Aorta (tissue), 5 donors: ENCODE measurements around the gene SLC6A1. TPM values are rescaled to one million over a fixed set of nuclear protein-coding genes. Genes with fewer than 3 reads are reported as not detected.

Experiments used
- ATAC-seq: fragments of 200-7000 bp; cut with Tn5 transposase; one replicate; pipeline ENCODE4 v1.9.1; 2022; ENCODE audit warnings: moderate library complexity; ENCODE audit not compliant: low FRiP score
- DNase-seq, 2 donors: peaks; one replicate each; pipeline ENCODE4 v3.0.0-alpha.2; 2020
- H3K27ac ChIP-seq, 2 donors: one replicate each; pipeline ENCODE4 v1.5.1; 2013; ENCODE audit warnings: low read length in 2 of 2, mild to moderate bottlenecking in 2 of 2, moderate library complexity in 2 of 2, control low read depth in 1 of 2, inconsistent platforms in 1 of 2, low read depth in 1 of 2
- H3K27me3 ChIP-seq, 2 donors: one replicate each; pipeline ENCODE4 v1.6.1; 2013; ENCODE audit warnings: control low read depth in 1 of 2, low read length in 1 of 2, mild to moderate bottlenecking in 1 of 2, moderate library complexity in 1 of 2; ENCODE audit not compliant: insufficient read depth in 2 of 2, control insufficient read depth in 1 of 2
- H3K36me3 ChIP-seq, 2 donors: one replicate each; pipeline ENCODE4 v1.6.1; 2013; ENCODE audit warnings: control low read depth in 1 of 2, low read length in 1 of 2, mild to moderate bottlenecking in 1 of 2; ENCODE audit not compliant: insufficient read depth in 2 of 2, control insufficient read depth in 1 of 2
- H3K4me1 ChIP-seq, 2 donors: one replicate each; pipeline ENCODE4 v1.6.1; 2013; ENCODE audit warnings: low read length in 2 of 2, control low read depth in 1 of 2, mild to moderate bottlenecking in 1 of 2, moderate library complexity in 1 of 2; ENCODE audit not compliant: insufficient read depth in 2 of 2, control insufficient read depth in 1 of 2
- H3K4me3 ChIP-seq, 2 donors: one replicate each; pipeline ENCODE4 v1.5.1; 2013; ENCODE audit warnings: low read length in 2 of 2, control low read depth in 1 of 2, mild to moderate bottlenecking in 1 of 2
- H3K9me3 ChIP-seq: one replicate; pipeline ENCODE4 v1.6.1; 2013; ENCODE audit warnings: mild to moderate bottlenecking, low read length; ENCODE audit not compliant: control insufficient read depth
- WGBS, 2 donors: extraction: QIAGEN DNeasy Blood & Tissue Kit; methylation state at CpG; one replicate each; pipeline ENCODE4 v1.1.7; 2013; 5-methylcytosine and 5-hydroxymethylcytosine counted together
- intact Hi-C, 2 donors: fragments of 100-400 bp; cut with DNase I; formaldehyde crosslinking; loops; one replicate each; pipeline versions ENCODE4 v1.14.2 to v1.15.0; 2022
- long read RNA-seq, 2 donors: library from polyadenylated mRNA; unstranded; transcript quantifications; one replicate each; pipeline ENCODE4 v2.0.0, GENCODE V29; 2020 to 2021
- polyA plus RNA-seq, 2 donors: library from polyadenylated mRNA; stranded (reverse); fragments of 200-250 nt; gene quantifications; one replicate each; pipeline ENCODE4 v1.2.3, GENCODE V29; 2013
- total RNA-seq, 2 donors: library from RNA; stranded (reverse); fragmentation: NEBNext Ultra II Directional; extraction: Animal tissue kit (Norgen Biotek cat#: 25700); gene quantifications; one replicate each; pipeline ENCODE4 v1.2.1, GENCODE V29; 2021
- donor health status: healthy with polysubstance abuse.
- donor health status: Bipolar disorder and iron deficiency.
- donor health status: DM: no; HTN: no; CAD: no.
- donor health status: DM: no; HTN: no; CAD: no.
- donor health status: DM: yes; HTN: yes; CAD: no.

The SLC6A1 gene
- 1 to 10 TPM; 1.4 to 2.3 TPM for total RNA-seq
- polyA plus RNA-seq, result 1 to 10 TPM in 1 of 2 donors, under 1 TPM in 1; 0.50 to 4.9 TPM
- long read RNA-seq, donor 1, result 0 reads
- long read RNA-seq, donor 2, full-length matches to known transcripts, result 2 of 5 reads
- long read RNA-seq, donor 2, partial matches to known transcripts, result 1 of 5 reads
- long read RNA-seq, donor 2, other reads (novel, unspliced or antisense), result 2 of 5 reads

DNA sequence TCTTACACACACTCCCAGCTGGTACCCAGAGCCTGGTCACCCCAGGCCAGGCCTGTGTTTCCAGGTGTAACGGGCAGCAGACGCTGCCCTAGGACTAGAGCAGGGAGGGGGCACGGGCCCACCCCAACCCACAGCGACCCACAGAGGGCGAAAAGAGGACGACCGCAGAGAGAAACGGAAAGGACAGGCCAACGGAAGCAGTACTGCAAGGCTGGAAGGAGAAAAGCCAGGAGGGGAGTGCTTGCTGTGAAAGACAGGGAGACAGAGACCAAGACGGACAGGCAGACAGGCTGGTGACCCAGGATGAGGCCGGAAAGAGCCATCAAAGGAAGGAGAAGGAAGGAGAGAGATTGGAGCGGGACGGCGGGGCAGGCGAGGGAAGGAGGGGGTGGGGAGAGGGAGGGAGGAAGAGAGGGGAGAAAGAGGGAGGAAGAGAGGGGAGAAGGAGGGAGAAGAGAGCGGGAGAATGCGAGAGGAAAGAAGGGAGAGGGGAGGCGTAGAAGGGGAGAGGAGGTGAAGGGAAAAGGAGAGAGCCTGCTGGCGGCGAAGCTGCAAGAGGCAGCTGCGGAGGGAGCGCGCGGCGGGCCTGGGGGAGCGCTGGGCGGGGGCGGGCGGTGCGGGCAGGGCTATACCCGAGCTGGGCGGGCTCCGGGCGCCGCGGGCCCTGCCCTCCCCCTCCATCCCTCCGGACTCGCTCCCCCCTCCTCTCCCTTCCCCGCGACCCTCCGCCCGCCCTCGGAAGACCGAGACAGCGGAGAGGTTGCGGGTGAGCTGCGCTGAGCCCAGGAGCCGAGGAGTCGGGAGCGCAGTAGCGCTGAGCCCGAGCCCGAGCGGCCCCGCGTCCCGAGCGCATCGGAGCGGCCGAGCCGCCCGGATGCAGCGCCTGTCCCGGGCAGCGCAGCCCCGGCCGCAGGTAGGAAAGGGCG, at the start of gene SLC6A1:
Gene SLC6A1, plus strand, starts transcription at position 732 of the 926 bp plus-strand sequence. CDS start 24,464 bp downstream, outside the sequence.
- no peaks in the 10 kb centered on the region for H3K27me3 ChIP-seq
- intact Hi-C loops, result no loop called here
- WGBS, 2 donors, result 0 to 1% methylated on average over 35 to 69 of the region's 69 CpGs
- DNase-seq (peak in 1 of 2 donors; percentile 80), ATAC-seq (peak; percentile 82)
- peak within 1 kb of the TSS; percentile 4 to 11 for H3K4me3 ChIP-seq
- H3K9me3 ChIP-seq, result no peaks in the 10 kb centered on the region
- H3K36me3 ChIP-seq, result no peaks in the 10 kb centered on the region
- no peaks in the 10 kb centered on the region for H3K4me1 ChIP-seq
- no peak within 1 kb of the TSS for H3K27ac ChIP-seq

DNA sequence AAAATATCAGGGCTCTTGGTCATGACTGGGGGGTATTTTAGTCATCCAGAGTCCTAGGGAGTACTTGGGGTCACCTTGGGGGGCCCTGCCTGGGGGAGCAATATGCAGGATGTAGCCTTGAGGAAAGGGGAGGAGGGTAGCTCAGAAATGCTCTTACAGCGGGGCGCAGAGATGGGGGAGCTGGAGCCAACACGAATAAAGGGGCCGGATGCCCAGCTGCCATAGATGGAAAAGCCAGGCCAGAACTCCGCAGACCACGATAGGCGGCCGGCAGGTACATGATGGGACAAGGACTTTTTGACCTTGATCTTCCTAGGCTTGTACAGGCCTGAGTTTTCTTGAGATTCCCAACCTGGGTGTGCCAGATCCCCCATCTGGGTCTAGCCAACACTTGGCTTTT, 47.7 kb upstream of the SLC6A1 start:
- 90% methylated on average over 8 of the region's 8 CpGs for WGBS, 2 donors
- intact Hi-C loops, result loop anchor here (1.0 to 5.0 kb wide), 2 partner anchors 114 to 392 kb away; no protein-coding TSS in a partner anchor

DNA sequence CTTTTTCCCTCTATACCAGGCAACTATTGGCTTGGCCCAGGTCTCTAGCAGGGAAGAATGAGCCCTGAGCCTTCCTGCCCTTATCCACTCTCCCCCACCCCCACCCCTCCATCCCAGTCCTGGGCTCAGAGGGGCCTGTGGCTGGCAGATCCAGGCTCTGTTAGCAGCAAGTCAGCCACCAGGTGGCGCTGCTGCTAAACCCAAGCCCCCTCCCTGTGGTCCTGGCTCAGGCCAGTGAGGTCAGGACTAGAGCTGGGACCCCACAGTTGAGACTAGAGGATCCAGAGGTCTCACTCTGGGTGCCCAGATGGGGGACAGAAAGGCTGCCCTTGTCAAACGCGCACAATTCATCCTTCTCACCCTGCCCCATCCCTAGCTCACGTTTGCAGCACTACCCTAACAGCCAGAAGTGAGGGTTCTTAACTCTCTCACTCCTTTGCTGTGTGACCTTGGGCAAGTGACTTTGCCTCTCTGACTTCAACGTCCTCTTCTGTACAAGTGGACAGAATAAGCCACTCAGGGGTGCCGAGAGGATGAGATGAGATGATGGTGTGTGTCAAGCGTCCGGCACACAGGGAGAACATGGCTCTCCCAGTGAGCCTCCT, 46.8 kb upstream of the SLC6A1 start:
- no peak overlapping the region for H3K4me3 ChIP-seq
- no peaks in the 10 kb centered on the region for H3K4me1 ChIP-seq
- H3K9me3 ChIP-seq, result no peaks in the 10 kb centered on the region
- ATAC-seq, result peak; percentile 80
- H3K27me3 ChIP-seq, result no peaks in the 10 kb centered on the region
- H3K27ac ChIP-seq, result no peak overlapping the region
- intact Hi-C loops, result loop anchor here (1.0 to 5.0 kb wide), 3 partner anchors 113 to 392 kb away; no protein-coding TSS in a partner anchor
- 51 to 53% methylated on average over 8 of the region's 8 CpGs for WGBS, 2 donors
- H3K36me3 ChIP-seq, result no peaks in the 10 kb centered on the region
- DNase-seq, result peak; percentile 68 to 88

More for the DNA sequence above, 47.7 kb upstream of the SLC6A1 start:
- no peak for ATAC-seq
- H3K9me3 ChIP-seq, result no peaks in the 10 kb centered on the region
- no peak overlapping the region for H3K27ac ChIP-seq
- peak in 1 of 2 donors; percentile 38 for DNase-seq
- H3K36me3 ChIP-seq, result no peaks in the 10 kb centered on the region
- H3K4me1 ChIP-seq, result no peaks in the 10 kb centered on the region
- H3K27me3 ChIP-seq, result no peaks in the 10 kb centered on the region
- H3K4me3 ChIP-seq, result no peak overlapping the region

DNA sequence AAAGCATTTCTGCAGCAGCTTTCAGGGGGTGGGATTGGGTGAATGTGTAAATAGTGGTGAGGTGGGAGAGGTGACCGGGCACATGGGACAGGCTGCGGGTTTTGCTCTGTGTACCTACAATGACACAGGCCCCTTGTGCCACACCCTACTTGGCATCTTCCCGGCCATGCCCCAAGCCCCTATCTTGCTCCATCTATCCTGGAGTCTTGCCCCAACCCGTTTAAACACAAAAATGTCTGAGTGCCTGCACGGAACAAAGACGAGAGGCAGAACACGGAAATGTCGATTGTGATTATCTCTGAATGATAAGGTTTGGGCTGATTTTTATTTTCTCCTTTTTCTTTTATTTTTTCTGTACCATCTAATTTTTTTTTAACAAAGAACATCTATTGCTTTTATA, 46.0 kb upstream of the SLC6A1 start:
- no peaks in the 10 kb centered on the region for H3K36me3 ChIP-seq
- WGBS, 2 donors, result 65 to 70% methylated on average over 8 of the region's 8 CpGs
- H3K4me3 ChIP-seq, result no peak overlapping the region
- intact Hi-C loops, result loop anchor here (2.0 to 5.0 kb wide), 2 partner anchors 112 to 391 kb away; no protein-coding TSS in a partner anchor
- no peak for ATAC-seq
- no peaks in the 10 kb centered on the region for H3K4me1 ChIP-seq
- no peaks in the 10 kb centered on the region for H3K27me3 ChIP-seq
- no peak overlapping the region for H3K27ac ChIP-seq
- DNase-seq, result peak; percentile 24 to 38
- no peaks in the 10 kb centered on the region for H3K9me3 ChIP-seq

DNA sequence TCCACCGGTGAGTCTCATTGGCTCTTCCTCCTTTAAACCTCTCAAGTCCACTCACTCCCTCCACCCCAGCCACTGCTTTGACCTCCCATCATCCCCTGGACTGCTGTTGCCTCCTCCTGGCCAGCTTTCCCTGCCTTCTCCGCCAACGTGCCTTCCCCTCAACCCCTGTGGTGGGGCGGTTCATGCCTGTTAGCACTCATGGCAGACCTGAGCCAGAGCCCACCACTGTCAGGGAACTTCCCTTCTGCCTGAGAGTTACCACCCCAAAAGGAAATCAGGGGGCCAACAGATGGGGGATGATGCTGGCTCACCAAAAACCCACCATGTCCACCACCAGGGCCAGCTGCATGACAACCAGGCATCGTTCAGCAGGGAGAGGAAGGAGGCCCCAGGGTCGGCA, 44.2 kb upstream of the SLC6A1 start:
- ATAC-seq, result no peak

DNA sequence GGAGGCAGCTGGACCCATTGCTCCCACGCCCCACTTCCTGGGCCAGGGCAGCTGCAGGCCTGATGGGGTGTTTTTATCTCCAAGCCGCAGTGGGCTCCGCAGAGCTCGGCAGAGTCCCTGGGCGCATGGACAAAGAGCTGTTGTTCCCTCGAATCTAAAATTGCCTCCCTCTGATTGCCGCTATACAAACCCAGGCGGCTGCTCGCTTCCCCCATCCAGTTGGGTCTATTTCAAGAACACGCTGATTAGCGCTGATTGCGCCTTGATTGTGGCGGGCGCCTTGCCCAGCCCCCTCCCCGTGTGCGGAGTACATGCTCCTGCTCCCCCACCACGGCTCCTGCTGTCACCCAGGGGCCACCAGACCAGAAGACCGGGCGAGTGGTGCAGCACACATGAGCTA, 43.4 kb upstream of the SLC6A1 start:
- Histone ChIP-seq H3K4me3 (no peak overlapping the region), H3K27ac (no peak overlapping the region), H3K4me1 (no peaks in the 10 kb centered on the region), H3K27me3 (no peaks in the 10 kb centered on the region), H3K36me3 (no peaks in the 10 kb centered on the region), H3K9me3 (no peaks in the 10 kb centered on the region)
- no peak for ATAC-seq
- WGBS, 2 donors, result 70 to 87% methylated on average over 19 of the region's 19 CpGs
- intact Hi-C loops, result loop anchor here (5.0 kb wide), 1 partner anchor 388 kb away; no protein-coding TSS in a partner anchor
- no peak for DNase-seq

More for the DNA sequence above, 44.2 kb upstream of the SLC6A1 start:
- Histone ChIP-seq H3K4me1 (no peaks in the 10 kb centered on the region), H3K27me3 (no peaks in the 10 kb centered on the region), H3K4me3 (no peak overlapping the region), H3K9me3 (no peaks in the 10 kb centered on the region), H3K27ac (no peak overlapping the region), H3K36me3 (no peaks in the 10 kb centered on the region)
- intact Hi-C loops, result loop anchor here (5.0 kb wide), 1 partner anchor 389 kb away; no protein-coding TSS in a partner anchor
- WGBS, 2 donors, result 86 to 87% methylated on average over 6 of the region's 6 CpGs
- DNase-seq, result no peak

DNA sequence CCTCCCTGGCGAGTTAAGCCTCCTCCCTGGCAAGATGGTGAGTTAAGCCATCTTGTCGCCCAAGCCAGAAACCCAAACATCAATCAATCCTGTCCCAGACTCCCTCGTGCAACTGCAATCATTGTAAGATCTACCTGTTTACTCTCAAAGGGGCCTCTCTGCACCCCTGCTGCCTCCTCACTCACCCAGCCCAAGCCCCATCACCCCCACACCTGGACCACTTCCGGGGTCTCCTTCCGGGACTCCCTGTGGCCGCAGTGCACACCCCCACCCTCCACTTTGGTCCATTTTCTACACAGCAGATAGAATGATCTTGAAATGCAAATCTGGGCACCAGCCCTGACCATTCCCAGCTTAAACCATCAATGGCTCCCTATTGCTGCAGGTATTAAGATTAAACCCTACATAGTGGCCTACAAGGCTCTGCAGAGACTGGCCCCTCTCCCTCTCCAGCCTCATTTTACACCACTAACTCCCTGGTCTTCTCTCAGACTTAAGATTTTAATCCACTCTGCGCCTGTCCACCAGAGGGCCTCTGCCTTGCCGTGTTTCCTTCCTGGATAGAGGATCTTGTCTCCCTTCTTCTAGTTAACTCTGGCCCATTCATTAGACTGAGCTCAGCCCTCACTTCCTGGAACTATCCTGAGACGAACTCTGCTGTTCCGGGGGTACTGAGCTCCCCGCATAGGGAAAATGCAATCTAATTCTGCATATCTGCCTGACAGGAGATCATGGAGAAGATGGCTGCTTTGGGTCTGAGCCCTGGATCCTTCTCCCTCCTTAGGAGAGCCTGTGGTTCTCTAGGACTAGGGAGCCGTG, 41.9 kb upstream of the SLC6A1 start:
- no peaks in the 10 kb centered on the region for H3K27me3 ChIP-seq
- WGBS, 2 donors, result 47 to 50% methylated on average over 12 of the region's 12 CpGs
- H3K9me3 ChIP-seq, result no peaks in the 10 kb centered on the region
- intact Hi-C loops, result no loop called here
- no peaks in the 10 kb centered on the region for H3K36me3 ChIP-seq
- ATAC-seq (no peak), DNase-seq (no peak)
- H3K4me3 ChIP-seq, result no peak overlapping the region
- H3K27ac ChIP-seq, result no peak overlapping the region
- no peaks in the 10 kb centered on the region for H3K4me1 ChIP-seq
